B cell (primary cell): ENCODE data around the gene AUTS2. TPM values are rescaled to one million over a fixed set of nuclear protein-coding genes. Genes with fewer than 3 reads are reported as not detected.

Experiments
- ATAC-seq: fragments of 200-7000 bp; cut with Tn5 transposase; one replicate; pipeline ENCODE4 v1.10.0; 2021; ENCODE audit warnings: low read depth, mild to moderate bottlenecking, moderate number of reproducible peaks, moderate library complexity
- CTCF ChIA-PET: fragments of 350-600 bp; sonication (Branson Sonifier 250); formaldehyde crosslinking; loops from one replicate; lab custom pipeline; 2021; ENCODE audit warnings: antibody characterized with exemption, inconsistent platforms; lab: Charles Lee
- POLR2A ChIA-PET: fragments of 350-600 bp; sonication (Branson Sonifier 250); formaldehyde crosslinking; loops from one replicate; lab custom pipeline; 2021; ENCODE audit warnings: antibody characterized with exemption; lab: Charles Lee
- DNase-seq: peaks from one replicate; pipeline ENCODE4 v3.0.0; 2013
- H2AFZ ChIP-seq: 2 replicates; pipeline ENCODE4 v1.6.1; 2012; ENCODE audit warnings: mild to moderate bottlenecking, low read depth, low read length; ENCODE audit not compliant: insufficient read depth, poor library complexity, severe bottlenecking
- H3K27ac ChIP-seq, 2 donors: 1 replicate in 1 of 2; 2 replicates in 1 of 2; pipeline ENCODE4 v1.5.1; 2012 to 2013; ENCODE audit warnings: low read length in 2 of 2, mild to moderate bottlenecking in 2 of 2, moderate library complexity in 1 of 2
- H3K27me3 ChIP-seq, 4 experiments: fragments of 200-600 bp in 1 of 4; sonication (generic) in 1 of 4; replicated peaks in 1 of 4; 1 replicate in 2 of 4; 2 replicates in 2 of 4; pipeline versions ENCODE4 v1.6.1 to v1.7.0; 2013 to 2016; ENCODE audit warnings: low read length in 3 of 4, mild to moderate bottlenecking in 2 of 4, mixed read lengths in 1 of 4, moderate library complexity in 1 of 4; ENCODE audit not compliant: insufficient read depth in 4 of 4, control insufficient read depth in 3 of 4; ENCODE audit errors: control extremely low read depth in 1 of 4
- H3K36me3 ChIP-seq, 2 experiments: replicated peaks in 1 of 2; 1 replicate in 1 of 2; 2 replicates in 1 of 2; pipeline versions ENCODE4 v1.6.1 to v1.7.1; 2013; ENCODE audit warnings: low read length in 1 of 2; ENCODE audit not compliant: insufficient read depth in 2 of 2, control insufficient read depth in 1 of 2; ENCODE audit errors: control extremely low read depth in 1 of 2, extremely low read depth in 1 of 2
- H3K4me1 ChIP-seq, 2 donors: fragments of 200-600 bp in 1 of 2; sonication (generic) in 1 of 2; 1 replicate in 1 of 2; 2 replicates in 1 of 2; pipeline versions ENCODE4 v1.5.1 to v1.6.1; 2013 to 2017; ENCODE audit warnings: low read length in 2 of 2; ENCODE audit not compliant: control insufficient read depth in 2 of 2, insufficient read depth in 2 of 2
- H3K4me2 ChIP-seq: replicated peaks from 2 replicates; pipeline ENCODE3; 2012; ENCODE audit warnings: mild to moderate bottlenecking, low read depth, low read length; ENCODE audit not compliant: poor library complexity, severe bottlenecking
- H3K4me3 ChIP-seq, 5 experiments: fragments of 200-600 bp in 1 of 5; sonication (generic) in 1 of 5; 1 replicate in 3 of 5; 2 replicates in 2 of 5; pipeline versions ENCODE4 v1.5.1 to v1.7.0; 2011 to 2016; ENCODE audit warnings: low read length in 4 of 5, mild to moderate bottlenecking in 4 of 5, low read depth in 2 of 5, control low read depth in 1 of 5, moderate library complexity in 1 of 5; ENCODE audit not compliant: insufficient read depth in 1 of 5; ENCODE audit errors: control extremely low read depth in 1 of 5, extremely low read depth in 1 of 5
- H3K79me2 ChIP-seq: fragments of 200-600 bp; sonication (generic); one replicate; pipeline ENCODE4 v1.6.0; 2016; ENCODE audit warnings: low read length; ENCODE audit not compliant: control insufficient read depth, insufficient read depth
- H3K9ac ChIP-seq: fragments of 200-600 bp; sonication (generic); 2 replicates; pipeline ENCODE4 v1.6.1; 2017; ENCODE audit warnings: mild to moderate bottlenecking, low read length, moderate library complexity
- H3K9me3 ChIP-seq, 3 donors: one replicate each; pipeline versions ENCODE4 v1.6.1 to v1.7.1; 2013; ENCODE audit warnings: low read length in 2 of 3; ENCODE audit not compliant: control insufficient read depth in 2 of 3, insufficient read depth in 1 of 3; ENCODE audit errors: control extremely low read depth in 1 of 3
- H4K20me1 ChIP-seq: 2 replicates; pipeline ENCODE4 v1.6.0; 2012; ENCODE audit warnings: mild to moderate bottlenecking, low read length; ENCODE audit not compliant: insufficient read depth, control insufficient read depth, poor library complexity, severe bottlenecking
- H3K27ac Mint-ChIP-seq: one replicate; pipeline ENCODE4 v1.8.0; 2021; ENCODE audit warnings: mixed read lengths
- H3K27me3 Mint-ChIP-seq: one replicate; pipeline ENCODE4 v1.8.0; 2021; ENCODE audit warnings: mixed read lengths
- H3K4me1 Mint-ChIP-seq: one replicate; pipeline ENCODE4 v1.8.0; 2021; ENCODE audit warnings: mixed read lengths
- H3K4me3 Mint-ChIP-seq: one replicate; pipeline ENCODE4 v1.8.0; 2021; ENCODE audit warnings: mixed read lengths
- H3K9me3 Mint-ChIP-seq: one replicate; pipeline ENCODE4 v1.8.0; 2022; ENCODE audit warnings: mixed read lengths; ENCODE audit not compliant: insufficient read depth
- EZH2 ChIP-seq: IDR thresholded peaks from 2 replicates; pipeline ENCODE4 v1.6.1; 2012; ENCODE audit warnings: borderline replicate concordance, low read depth, mild to moderate bottlenecking, moderate library complexity, low read length; ENCODE audit not compliant: insufficient read depth, poor library complexity, severe bottlenecking
- WGBS: methylation state at CpG from one replicate; pipeline ENCODE4 v1.1.5; 2013; ENCODE audit warnings: missing lambda C conversion rate; ENCODE audit not compliant: insufficient coverage; 5-methylcytosine and 5-hydroxymethylcytosine counted together
- intact Hi-C: fragments of 100-400 bp; cut with micrococcal nuclease; formaldehyde crosslinking; loops from one replicate; pipeline ENCODE4 v1.10.0; 2022
- polyA plus RNA-seq: library from polyadenylated mRNA; depleted of rRNA; stranded (reverse); fragments of >200 nt; gene quantifications from 2 replicates; pipeline ENCODE4 v1.2.3, GENCODE V29; 2012
- total RNA-seq, 2 donors: library from RNA; stranded (reverse); fragments of 120-200 nt in 1 of 2; gene quantifications; 1 replicate in 1 of 2; 2 replicates in 1 of 2; pipeline versions ENCODE4 v1.2.3 to v1.2.4, GENCODE V29; 2013 to 2022
- TF ChIP-seq, protein P1 (sequence below): fragments of 200-600 bp; IDR thresholded peaks from one replicate; pipeline ENCODE4 v1.8.0; 2022; ENCODE audit warnings: antibody characterized with exemption, mild to moderate bottlenecking

AUTS2 gene
- total and polyA plus RNA-seq, 2 donors (not counting 1 experiment from before 2014, with no cell fraction given) = 22.3 to 35.0 TPM

GRCh38 chr7:69723663-69724062 is 125.4 kb downstream of the AUTS2 start:
- peaks cover 0 to 4% (median 2%) of the 10 kb centered on the region in 3 donors for H3K9me3 ChIP-seq
- no peaks in the 10 kb centered on the region for H3K27me3 ChIP-seq
- no peak overlapping the region for H3K4me3 Mint-ChIP-seq
- CTCF ChIA-PET = no interaction called here
- H3K4me3 ChIP-seq = no peak overlapping the region
- H3K79me2 ChIP-seq = no peaks in the 10 kb centered on the region
- intact Hi-C loops = no loop called here
- no peak overlapping the region for H3K9ac ChIP-seq
- TF ChIP-seq, protein P1, sequence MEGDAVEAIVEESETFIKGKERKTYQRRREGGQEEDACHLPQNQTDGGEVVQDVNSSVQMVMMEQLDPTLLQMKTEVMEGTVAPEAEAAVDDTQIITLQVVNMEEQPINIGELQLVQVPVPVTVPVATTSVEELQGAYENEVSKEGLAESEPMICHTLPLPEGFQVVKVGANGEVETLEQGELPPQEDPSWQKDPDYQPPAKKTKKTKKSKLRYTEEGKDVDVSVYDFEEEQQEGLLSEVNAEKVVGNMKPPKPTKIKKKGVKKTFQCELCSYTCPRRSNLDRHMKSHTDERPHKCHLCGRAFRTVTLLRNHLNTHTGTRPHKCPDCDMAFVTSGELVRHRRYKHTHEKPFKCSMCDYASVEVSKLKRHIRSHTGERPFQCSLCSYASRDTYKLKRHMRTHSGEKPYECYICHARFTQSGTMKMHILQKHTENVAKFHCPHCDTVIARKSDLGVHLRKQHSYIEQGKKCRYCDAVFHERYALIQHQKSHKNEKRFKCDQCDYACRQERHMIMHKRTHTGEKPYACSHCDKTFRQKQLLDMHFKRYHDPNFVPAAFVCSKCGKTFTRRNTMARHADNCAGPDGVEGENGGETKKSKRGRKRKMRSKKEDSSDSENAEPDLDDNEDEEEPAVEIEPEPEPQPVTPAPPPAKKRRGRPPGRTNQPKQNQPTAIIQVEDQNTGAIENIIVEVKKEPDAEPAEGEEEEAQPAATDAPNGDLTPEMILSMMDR = no peak
- TF ChIP-seq EZH2 = no peak
- no CpG with 5 or more reads among the region's 1 CpG for WGBS
- H3K27me3 Mint-ChIP-seq = no peaks in the 10 kb centered on the region
- H3K4me1 Mint-ChIP-seq = peaks cover 13% of the 10 kb centered on the region
- H3K4me1 ChIP-seq = peaks cover 4 to 12% of the 10 kb centered on the region in 2 donors
- POLR2A ChIA-PET = no interaction called here
- H4K20me1 ChIP-seq = no peaks in the 10 kb centered on the region
- H3K27ac ChIP-seq = no peak overlapping the region
- ATAC-seq (no peak), DNase-seq (no peak)
- H2AFZ ChIP-seq = no peak overlapping the region
- H3K27ac Mint-ChIP-seq = no peak overlapping the region
- no peaks in the 10 kb centered on the region for H3K36me3 ChIP-seq
- H3K9me3 Mint-ChIP-seq = no peaks in the 10 kb centered on the region
- no peak overlapping the region for H3K4me2 ChIP-seq

GRCh38 chr7:69728304-69728703 is 130.0 kb downstream of the AUTS2 start:
- WGBS = no CpG with 5 or more reads among the region's 3 CpGs
- no peak overlapping the region for H3K4me2 ChIP-seq
- no peak overlapping the region for H3K4me3 ChIP-seq
- H3K27me3 ChIP-seq = no peaks in the 10 kb centered on the region
- Mint-ChIP-seq H3K9me3 (no peaks in the 10 kb centered on the region), H3K4me1 (peaks cover 20% of the 10 kb centered on the region), H3K27me3 (no peaks in the 10 kb centered on the region), H3K27ac (no peak overlapping the region), H3K4me3 (no peak overlapping the region)
- H3K9me3 ChIP-seq = peaks cover 0 to 4% (median 2%) of the 10 kb centered on the region in 3 donors
- no peaks in the 10 kb centered on the region for H3K36me3 ChIP-seq
- ChIA-PET CTCF (interaction anchor here (2.1 kb wide), 1 partner anchor 18 kb away, joined by 5 read pairs; no protein-coding TSS in a partner anchor), POLR2A (no interaction called here)
- no peak for ATAC-seq
- no peak overlapping the region for H3K9ac ChIP-seq
- DNase-seq = no peak
- H2AFZ ChIP-seq = no peak overlapping the region
- no peak overlapping the region for H3K27ac ChIP-seq
- H4K20me1 ChIP-seq = no peaks in the 10 kb centered on the region
- H3K79me2 ChIP-seq = no peaks in the 10 kb centered on the region
- TF ChIP-seq EZH2 = no peak
- TF ChIP-seq, protein P1 = no peak
- peaks cover 4 to 7% of the 10 kb centered on the region in 2 donors for H3K4me1 ChIP-seq
- intact Hi-C loops = no loop called here
